Measurements from ENCODE around the gene SAC3D1. TPM values are rescaled to one million over a fixed set of nuclear protein-coding genes. Genes with fewer than 3 reads are reported as not detected.

The SAC3D1 gene
- total RNA-seq, 1 experiment from 2014 or later = 21.7 TPM

DNA sequence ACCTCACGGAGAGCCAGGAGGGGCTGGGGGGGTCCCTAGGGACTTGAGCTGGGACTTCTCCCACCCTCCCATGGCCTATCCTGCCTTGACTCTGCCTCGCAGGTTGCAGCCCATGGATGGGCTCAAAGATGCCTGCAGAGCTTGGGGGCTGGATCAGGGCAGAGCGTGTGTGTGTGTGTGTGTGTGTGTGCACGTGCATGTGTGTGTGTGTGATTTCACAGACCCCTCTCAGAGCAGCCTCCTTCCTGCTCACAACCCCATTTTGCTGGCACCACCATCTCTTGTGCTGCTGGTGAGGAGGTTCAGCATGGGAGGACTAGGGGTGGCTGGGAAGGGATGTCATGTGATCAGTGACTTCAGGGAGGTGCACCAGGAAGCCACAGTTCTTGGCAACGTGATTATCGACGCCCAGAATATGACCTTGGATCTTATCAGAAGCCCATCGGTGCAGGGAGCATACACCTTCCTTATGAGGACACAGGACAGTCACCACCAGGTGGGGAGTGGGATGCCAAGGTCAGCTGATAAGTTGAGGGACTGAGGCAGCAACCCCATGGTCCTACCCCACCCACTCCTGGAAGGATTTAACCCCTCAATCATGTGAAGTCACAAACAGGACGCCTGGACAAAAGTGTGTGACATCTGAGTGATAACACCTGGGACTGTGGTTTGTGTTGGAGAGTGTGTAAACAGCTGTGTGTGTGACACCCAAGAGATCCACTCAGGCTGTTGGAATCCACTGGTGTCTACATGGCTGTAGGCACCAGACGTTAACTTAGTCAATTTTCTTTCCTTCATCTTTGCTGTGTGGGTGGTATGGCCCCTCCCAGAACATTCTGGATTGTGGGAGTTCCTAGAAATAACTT lies 19.2 kb downstream of the SAC3D1 start:
- no peak for DNase-seq (ENCODE audit: low read depth)

GRCh38 chr11:65060913-65061408 lies 20.0 kb downstream of the SAC3D1 start:
- no peak for DNase-seq (ENCODE audit: low read depth)

DNA sequence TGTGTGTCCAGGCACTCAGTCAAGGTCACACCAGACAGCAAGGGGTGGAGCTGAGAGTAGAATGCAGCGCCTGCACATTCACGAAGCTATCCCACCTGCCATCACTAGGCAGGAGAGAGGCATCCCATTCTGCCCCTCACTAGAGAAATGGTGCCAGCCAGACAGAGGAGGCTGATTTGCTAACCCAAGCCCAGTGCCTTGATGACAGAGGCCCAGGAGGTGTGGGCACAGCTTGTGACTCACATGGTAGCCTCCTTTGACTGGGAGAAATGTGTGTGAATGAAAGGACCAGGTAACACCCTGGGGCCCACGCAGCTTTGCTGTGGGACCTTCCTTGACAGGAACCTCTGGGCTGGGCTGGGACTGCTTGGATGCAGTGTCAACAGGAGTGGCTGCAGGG lies 22.5 kb downstream of the SAC3D1 start:
- DNase-seq (ENCODE audit: low read depth) = no peak

- DNase-seq (ENCODE audit: low read depth) = no peak
Observed at GRCh38 chr11:65064847-65065240, 23.8 kb downstream of the SAC3D1 start.

DNA sequence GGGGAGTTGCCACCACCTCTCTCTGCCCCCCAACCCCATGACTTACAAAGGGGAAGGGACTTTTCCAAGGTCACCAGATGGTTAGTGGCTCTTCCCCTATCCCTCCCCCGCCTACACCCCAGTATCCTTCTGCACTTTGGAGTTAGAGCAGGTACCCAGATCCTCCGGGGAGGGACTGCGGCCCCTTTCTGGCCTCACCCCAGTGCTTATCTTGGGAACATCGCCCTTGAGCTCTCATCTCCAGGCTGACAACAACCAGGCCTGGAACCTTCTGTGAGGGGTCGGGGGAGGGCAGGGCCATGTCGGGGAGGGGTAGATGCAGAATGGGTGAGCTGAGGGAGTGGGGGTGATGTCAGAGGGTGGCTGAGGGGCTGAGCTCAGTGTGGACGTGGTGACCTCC lies 24.8 kb downstream of the SAC3D1 start:
- DNase-seq (ENCODE audit: low read depth) = no peak

DNA sequence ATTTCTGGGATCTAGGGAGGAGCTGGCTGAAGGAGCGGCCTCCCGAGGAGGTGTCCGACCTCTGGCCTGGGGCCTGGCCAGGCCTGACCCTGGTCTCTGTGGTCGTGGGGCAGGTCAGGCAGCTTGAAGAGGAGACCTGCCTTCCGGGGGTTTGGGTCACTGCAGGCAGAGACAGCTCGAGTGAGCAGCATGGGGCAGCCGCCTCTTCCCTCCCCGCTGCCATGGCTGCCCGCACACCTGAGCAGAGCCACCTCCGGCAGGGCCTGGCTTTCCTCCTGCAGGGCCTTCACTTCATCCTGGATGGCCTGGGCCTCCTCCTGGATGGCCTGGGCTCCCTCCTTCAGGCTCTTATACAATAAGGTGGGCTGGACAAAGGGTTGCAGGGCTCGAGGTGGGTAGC lies 25.3 kb downstream of the SAC3D1 start:
- no peak for DNase-seq (ENCODE audit: low read depth)

DNA sequence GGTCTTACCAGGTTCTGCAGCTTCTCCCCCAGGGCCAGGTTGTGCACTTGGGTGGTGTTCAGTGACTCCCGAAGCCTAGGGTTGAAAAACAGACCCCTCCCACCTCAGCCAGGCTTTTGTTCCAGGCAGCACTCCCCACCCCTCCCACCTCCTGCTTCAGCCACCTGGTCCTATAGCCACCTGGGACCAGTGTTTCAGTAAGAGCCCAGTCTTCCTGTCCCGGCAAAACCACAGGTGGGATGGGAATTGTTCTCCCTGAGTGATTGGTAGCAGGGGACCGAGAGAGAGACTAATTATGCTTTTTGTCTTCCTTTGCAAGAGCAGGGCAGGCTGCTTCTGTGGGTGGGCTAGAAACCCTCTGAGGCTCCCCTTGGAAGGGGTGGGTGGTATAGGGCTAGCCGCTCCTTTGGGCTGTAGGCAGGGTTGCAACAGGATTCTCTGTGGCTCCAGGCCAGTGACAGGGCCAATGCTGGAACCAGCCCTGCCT lies 25.8 kb downstream of the SAC3D1 start:
- no peak for DNase-seq (ENCODE audit: low read depth)

DNA sequence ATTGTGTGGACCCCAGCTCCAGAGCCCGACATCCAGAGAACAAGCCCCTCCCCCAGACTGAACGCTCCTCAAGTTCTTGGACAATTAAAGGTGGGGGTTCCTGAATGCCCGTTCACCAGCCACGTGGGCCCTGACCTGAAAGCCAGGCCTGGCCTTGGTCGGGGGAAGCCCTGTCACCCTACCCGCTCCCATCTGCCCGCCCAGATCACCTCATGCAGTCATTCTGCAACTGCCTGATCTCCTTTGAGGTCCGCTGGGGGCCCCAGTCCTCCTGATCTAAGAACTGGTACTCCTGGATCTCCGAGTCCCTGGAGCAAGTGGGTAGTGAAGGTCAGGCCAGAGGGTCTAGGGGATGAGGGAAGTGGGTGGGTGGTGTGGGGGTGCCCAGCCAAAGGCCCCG lies 26.4 kb downstream of the SAC3D1 start:
- no peak for DNase-seq (ENCODE audit: low read depth)

- DNase-seq (ENCODE audit: low read depth) = no peak
Observed at GRCh38 chr11:65069217-65069616, 28.2 kb downstream of the SAC3D1 start.

GRCh38 chr11:65071907-65072630 lies 31.1 kb downstream of the SAC3D1 start:
- no peak for DNase-seq (ENCODE audit: low read depth)

GRCh38 chr11:65072631-65072966 lies 31.6 kb downstream of the SAC3D1 start:
- no peak for DNase-seq (ENCODE audit: low read depth)

DNA sequence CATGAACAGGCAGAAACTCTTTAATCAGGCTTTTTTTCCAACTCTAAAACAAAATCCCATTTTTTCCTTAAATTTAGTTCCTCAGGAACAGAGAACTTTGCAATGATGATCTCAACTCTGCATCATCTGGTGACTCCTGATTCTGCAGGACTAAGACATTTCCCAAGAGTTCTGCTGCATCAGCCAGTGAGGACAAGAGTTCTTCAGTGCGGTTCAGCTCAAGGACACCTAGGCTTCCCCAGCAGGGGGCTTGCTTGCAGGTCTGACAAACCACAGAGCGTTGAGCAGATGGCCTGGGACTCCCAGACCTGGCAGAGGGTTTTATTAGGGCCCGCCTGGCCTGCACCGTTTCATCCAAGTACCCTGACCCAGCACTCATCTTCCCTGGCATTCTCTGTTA lies 36.4 kb downstream of the SAC3D1 start:
- peak; percentile 11 for DNase-seq (ENCODE audit: low read depth)

GRCh38 chr11:65078151-65078550 lies 37.1 kb downstream of the SAC3D1 start:
- DNase-seq (ENCODE audit: low read depth) = peak; percentile 19

DNA sequence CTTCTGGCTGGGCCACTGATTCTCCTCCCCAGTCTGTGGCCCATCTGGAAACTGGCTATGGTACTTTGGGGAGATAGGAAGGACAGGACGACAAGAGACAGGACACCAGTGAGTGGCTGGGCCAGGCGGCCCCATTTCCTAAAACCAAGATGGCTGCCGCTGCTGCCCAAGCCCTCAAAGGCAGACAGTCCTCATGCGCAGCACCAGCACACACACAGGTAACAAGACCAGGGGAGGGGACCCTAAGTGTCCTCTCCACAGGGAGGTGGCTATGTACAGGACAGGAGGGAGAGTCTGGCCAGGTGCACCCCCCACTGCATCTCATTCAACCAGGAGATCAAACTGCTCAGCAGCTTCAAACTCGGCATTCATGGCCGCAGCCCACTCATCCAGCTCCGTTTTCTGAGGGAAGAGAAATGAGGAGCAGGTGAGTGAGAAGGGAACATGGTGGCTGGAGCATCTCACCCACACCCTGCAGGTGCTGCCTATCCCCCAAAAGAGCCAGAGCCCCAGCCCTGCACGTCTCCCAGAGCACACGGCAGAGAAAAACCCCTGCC lies 37.9 kb downstream of the SAC3D1 start:
- DNase-seq (ENCODE audit: low read depth) = no peak

GRCh38 chr11:65083134-65083833 lies 42.3 kb downstream of the SAC3D1 start:
- DNase-seq (ENCODE audit: low read depth) = no peak

DNA sequence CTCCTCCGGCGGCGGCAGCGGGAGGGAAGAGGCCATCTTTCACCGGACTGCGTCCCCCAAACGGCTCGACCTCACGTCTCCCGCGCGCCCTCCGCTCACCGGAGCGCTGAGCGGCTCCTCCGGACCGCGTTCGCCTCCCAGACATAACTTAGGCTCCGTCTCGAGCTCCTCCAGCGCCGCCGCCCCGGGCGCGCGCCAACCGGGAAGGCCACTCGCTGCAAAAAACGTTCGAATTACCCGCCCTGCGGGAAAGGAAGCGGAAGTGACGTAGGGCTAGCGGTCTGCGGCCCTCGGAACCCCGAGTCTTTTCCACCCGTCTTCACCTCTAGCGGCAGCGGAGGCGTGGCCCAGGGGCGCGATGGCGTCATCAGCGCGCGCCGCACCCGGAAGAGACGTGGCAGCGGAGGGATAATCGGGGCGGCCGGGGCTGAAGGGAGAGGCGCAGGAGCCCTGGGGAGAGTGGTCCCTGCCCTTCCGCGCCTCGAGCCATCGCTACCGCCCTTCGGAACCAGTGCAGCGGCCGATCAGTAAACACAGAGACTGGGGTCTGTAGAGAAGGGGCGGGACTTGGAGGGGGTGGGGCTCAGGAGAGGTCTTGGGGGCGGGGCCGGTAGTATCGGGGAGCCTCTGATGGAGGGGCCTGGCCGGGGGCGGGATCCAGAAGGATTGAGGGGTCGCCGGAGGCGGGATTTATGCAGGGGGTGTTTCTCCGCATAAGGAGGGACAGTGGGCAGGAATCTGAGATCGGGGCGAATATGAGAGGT lies 43.0 kb downstream of the SAC3D1 start, which contains the start of the genes CDCA5 and ZFPL1:
CDCA5 (minus strand) TSS at position 207 of the 764 bp plus-strand sequence; CDS start at position 145, 62 bp downstream.
ZFPL1 (plus strand) TSS at position 389 of the 764 bp plus-strand sequence. CDS start 477 bp downstream, outside the sequence.
- peak; percentile 94 for DNase-seq (ENCODE audit: low read depth)

DNA sequence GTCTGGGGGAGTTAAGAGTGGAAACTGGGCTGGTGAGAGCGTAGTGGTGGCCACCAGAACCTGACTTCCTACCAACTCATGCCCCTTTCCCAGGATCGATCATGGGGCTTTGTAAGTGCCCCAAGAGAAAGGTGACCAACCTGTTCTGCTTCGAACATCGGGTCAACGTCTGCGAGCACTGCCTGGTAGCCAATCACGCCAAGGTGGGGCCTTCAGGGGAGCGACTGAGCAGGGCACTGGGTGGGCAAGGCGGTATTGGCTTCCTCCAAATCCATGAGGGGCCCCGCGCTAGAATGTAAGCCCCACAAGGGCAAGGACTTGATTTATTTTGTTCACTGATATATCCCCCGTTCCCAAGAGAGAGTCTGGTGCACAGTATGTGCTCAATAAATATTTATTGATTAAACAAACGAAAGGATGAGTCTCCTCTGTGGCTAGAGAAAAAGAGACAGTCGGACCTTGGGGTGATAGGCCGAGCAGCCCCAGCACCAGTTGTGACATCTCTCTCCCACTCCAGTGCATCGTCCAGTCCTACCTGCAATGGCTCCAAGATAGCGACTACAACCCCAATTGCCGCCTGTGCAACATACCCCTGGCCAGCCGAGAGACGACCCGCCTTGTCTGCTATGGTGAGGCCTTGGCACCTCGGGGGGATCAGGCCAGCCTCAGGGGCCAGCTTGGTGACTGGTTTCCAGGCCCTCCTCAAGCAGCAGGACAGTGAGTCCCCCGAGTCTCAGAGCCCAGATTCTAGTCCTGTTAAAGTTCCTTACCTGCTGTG lies 43.8 kb downstream of the SAC3D1 start:
- no peak for DNase-seq (ENCODE audit: low read depth)

- no peak for DNase-seq (ENCODE audit: low read depth)
Observed at GRCh38 chr11:65085446-65085845, 44.4 kb downstream of the SAC3D1 start.

DNA sequence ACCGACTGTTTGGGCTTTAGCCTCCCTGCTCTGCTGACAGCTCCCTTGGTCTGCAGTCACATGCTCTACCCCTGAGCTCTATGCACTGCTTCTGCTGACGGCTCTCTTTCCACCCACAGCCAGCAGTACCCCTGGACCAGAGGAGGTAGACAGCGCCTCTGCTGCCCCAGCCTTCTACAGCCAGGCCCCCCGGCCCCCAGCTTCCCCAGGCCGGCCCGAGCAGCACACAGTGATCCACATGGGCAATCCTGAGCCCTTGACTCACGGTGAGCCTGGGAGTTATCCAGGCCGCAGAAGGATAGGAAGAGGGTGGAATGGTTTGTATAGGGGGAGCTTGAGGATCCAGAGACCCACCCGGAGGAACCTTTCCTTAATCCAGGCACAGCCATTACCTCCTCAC lies 45.8 kb downstream of the SAC3D1 start:
- no peak for DNase-seq (ENCODE audit: low read depth)

DNA sequence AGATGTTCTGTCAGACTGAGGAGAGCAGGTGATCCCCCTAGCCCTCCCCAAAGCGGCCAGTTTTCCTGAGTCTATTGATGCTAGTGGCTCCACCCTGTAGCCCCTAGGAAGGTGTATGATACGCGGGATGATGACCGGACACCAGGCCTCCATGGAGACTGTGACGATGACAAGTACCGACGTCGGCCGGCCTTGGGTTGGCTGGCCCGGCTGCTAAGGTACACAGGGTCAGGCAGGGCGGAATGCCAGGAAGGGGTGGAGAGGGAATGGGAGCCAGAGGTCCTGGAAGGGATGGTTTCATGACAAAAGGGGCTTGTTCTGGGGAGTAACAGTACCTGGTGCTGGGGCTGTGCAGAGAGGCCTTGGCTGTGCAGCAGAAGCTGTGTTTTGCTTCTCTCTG lies 46.2 kb downstream of the SAC3D1 start:
- no peak for DNase-seq (ENCODE audit: low read depth)
